ENCODE results near the gene CTSC. TPM values are rescaled to one million over a fixed set of nuclear protein-coding genes. Genes with fewer than 3 reads are reported as not detected.
A peak's percentile ranks its signal among the peaks of the same experiment; 100 is the strongest.

The CTSC gene
- total and polyA plus RNA-seq, 9 of the 15 experiments (the other 6 are each of a cell fraction or from before 2014, with no cell fraction given) = 113 to 403 (median 187) TPM

- in situ Hi-C loops (cut with MboI) = no loop called here
- 63% methylated on average over 2 of the region's 2 CpGs for WGBS (ENCODE audit: insufficient coverage, low coverage, missing lambda C conversion rate)
- TF ChIP-seq RCOR1 (IDR thresholded peaks at IDR 0.05; ENCODE audit: borderline replicate concordance in 1 of 2, low read depth in 2 of 2, low read length in 2 of 2) (peak in 1 of 2 experiments; percentile 41; a peak in 1 of 4 replicates), FOXA3 (CRISPR knock-in tag; conservative IDR thresholded peaks at IDR 0.05 in 1 of 2, IDR thresholded peaks at IDR 0.05 in 1 of 2) (0 out of 4 replicates have a peak, but pooled peaks of 1 of the 2 experiments have one; percentile 13), ELF1 (tag; IDR thresholded peaks at IDR 0.05) (no peak), PPARD (CRISPR knock-in tag; IDR thresholded peaks at IDR 0.05) (no peak)
- TF ChIP-seq, protein P1, sequence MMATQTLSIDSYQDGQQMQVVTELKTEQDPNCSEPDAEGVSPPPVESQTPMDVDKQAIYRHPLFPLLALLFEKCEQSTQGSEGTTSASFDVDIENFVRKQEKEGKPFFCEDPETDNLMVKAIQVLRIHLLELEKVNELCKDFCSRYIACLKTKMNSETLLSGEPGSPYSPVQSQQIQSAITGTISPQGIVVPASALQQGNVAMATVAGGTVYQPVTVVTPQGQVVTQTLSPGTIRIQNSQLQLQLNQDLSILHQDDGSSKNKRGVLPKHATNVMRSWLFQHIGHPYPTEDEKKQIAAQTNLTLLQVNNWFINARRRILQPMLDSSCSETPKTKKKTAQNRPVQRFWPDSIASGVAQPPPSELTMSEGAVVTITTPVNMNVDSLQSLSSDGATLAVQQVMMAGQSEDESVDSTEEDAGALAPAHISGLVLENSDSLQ (IDR thresholded peaks at IDR 0.05) = 0 out of 2 replicates have a peak, but pooled peaks have one; percentile 13
- H2AFZ ChIP-seq (ENCODE audit: low read depth, low read length) = no peak overlapping the region
- no peak overlapping the region for H3K9ac ChIP-seq (ENCODE audit: insufficient read depth in 1 of 2, low read depth in 2 of 2, low read length in 2 of 2)
- H3K9me1 ChIP-seq (ENCODE audit: control insufficient read depth, insufficient read depth, low read length) = no peaks in the 10 kb centered on the region
- H3K79me2 ChIP-seq (ENCODE audit: control insufficient read depth, insufficient read depth, low read length) = 0 out of 3 replicates have a peak, but pooled peaks cover 10% of the 10 kb centered on the region
- H3K27ac ChIP-seq (ENCODE audit: extremely low read depth, low read depth, low read length) = no peak overlapping the region
- no peak overlapping the region for H3K4me2 ChIP-seq (ENCODE audit: insufficient read depth, low read length)
- ChIA-PET CTCF (ENCODE audit: low intra/inter-chr PET ratio) (no interaction called here), POLR2A (no interaction called here)
- intact Hi-C loops (cut with micrococcal nuclease) = no loop called here
- H3K4me1 ChIP-seq (replicated peaks in 1 of 2; ENCODE audit: control insufficient read depth in 2 of 2, insufficient read depth in 2 of 2, low read length in 2 of 2) = no peaks in the 10 kb centered on the region
- H4K20me1 ChIP-seq (replicated peaks; ENCODE audit: control insufficient read depth, insufficient read depth, low read length) = no peaks in the 10 kb centered on the region
- BruUV-seq (replicated peaks) = no TSS peak
- H3K9me3 ChIP-seq (replicated peaks; ENCODE audit: control insufficient read depth, insufficient read depth, low read depth, low read length) = no peaks in the 10 kb centered on the region
- no peak overlapping the region for H3K4me3 ChIP-seq
- H3K36me3 ChIP-seq (ENCODE audit: control insufficient read depth, insufficient read depth, low read length) = peaks cover 95% of the 10 kb centered on the region
- no peaks in the 10 kb centered on the region for H3K27me3 ChIP-seq (ENCODE audit: control insufficient read depth in 2 of 2, insufficient read depth in 2 of 2, low read length in 2 of 2)
- ATAC-seq (no peak; the same call in 2 of the 3 replicates), DNase-seq (ENCODE audit: extremely low read depth in 1 of 4, low spot score in 3 of 4) (no peak), FAIRE-seq (no peak)
These were observed 40.1 kb downstream of the CTSC start for GRCh38 chr11:88297421-88297820.

All from K562 (cell line).